ENCODE results near the gene BFSP2.
"Not testable (repeated sequence)": the region's sequence is repeated elsewhere in the genome, so short reads cannot be mapped to it uniquely, and the experiment has no call there.

Gene BFSP2

GRCh38 chr3:133520286-133520685 lies 120.4 kb downstream of the BFSP2 start:
- DNase-seq (ENCODE audit: low read depth in 2 of 2) = no peak

DNA sequence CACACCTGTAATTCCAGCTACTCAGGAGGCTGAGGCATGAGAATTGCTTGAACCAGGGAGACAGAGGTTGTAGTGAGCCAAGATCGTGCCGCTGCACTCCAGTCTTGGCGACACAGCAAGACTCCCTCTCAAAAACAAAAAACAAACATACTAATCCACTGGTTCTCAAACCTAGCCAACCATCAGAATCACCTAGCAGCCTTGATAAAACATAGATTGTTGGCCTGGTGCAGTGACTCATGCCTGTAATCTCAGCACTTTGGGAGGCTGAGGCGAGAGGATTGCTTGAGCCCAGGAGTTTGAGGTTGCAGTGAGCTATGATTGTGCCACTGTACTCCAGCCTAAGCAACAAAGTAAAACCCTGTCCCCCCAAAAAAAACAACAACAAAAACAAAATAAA lies 121.1 kb downstream of the BFSP2 start:
- not testable (repeated sequence) for DNase-seq (ENCODE audit: low read depth in 2 of 2)

DNA sequence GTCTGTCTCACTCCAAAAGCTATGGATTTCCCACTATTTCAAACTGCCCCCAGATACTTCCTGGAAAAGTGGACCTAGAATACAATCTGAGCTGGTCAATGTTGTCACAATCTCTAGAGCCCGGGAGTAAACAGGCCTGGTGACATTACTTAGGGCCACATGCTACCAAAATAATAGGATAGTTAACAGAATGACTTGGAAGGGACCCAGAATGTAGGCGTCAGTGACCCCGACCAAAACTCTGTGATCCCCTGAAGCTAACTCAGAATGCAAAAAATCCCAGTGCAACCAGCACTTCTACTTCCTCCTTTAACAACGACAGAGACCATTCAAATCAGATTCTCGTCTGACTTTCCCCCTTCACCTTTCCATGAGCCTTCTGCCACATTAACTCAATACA lies 122.1 kb downstream of the BFSP2 start:
- no peak for DNase-seq (ENCODE audit: low read depth in 2 of 2)

DNA sequence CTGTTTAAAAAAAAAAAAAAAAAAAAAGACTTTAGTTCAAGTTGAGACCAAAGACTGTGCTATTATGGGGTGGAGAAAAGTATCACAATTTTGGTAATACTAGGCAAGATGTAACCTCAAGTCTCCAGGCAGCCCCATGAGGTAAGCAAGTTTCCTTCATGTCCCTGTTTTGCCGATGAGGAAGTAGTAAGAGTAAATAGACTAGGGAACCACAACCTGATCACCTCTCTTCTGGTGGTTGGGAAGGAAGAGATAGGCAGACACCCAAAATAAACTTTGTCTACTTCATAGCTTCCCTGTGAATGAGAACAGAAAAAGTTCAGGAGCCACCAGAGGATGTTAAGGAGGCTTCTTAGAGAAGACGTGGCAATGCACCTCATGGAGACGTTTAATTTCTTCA lies 123.9 kb downstream of the BFSP2 start:
- not testable (repeated sequence) for DNase-seq (ENCODE audit: low read depth in 2 of 2)
